DMS 273 (cell line): ENCODE data around the gene MAP2.

Source experiments
- DNase-seq: peaks from one replicate; lab custom pipeline; 2025; ENCODE audit not compliant: unreplicated experiment; lab: John Stamatoyannopoulos, UW

The MAP2 gene

GRCh38 chr2:209694748-209695147, 270.9 kb downstream of the MAP2 start:
- no peak for DNase-seq

- DNase-seq: no peak
These were observed 273.2 kb downstream of the MAP2 start for GRCh38 chr2:209696836-209697711.

GRCh38 chr2:209702775-209703174, 278.9 kb downstream of the MAP2 start:
- peak; percentile 5 for DNase-seq

- DNase-seq: no peak
These were observed 289.4 kb downstream of the MAP2 start for GRCh38 chr2:209713219-209713618.

GRCh38 chr2:209719034-209719433, 295.2 kb downstream of the MAP2 start:
- DNase-seq: no peak

GRCh38 chr2:209721497-209721896, 297.6 kb downstream of the MAP2 start:
- DNase-seq: no peak

- DNase-seq: no peak
These were observed 302.5 kb downstream of the MAP2 start for GRCh38 chr2:209726311-209726710.

GRCh38 chr2:209727077-209727476, 303.2 kb downstream of the MAP2 start:
- no peak for DNase-seq

GRCh38 chr2:209734805-209735204, 311.0 kb downstream of the MAP2 start:
- DNase-seq: no peak

- no peak for DNase-seq
These were observed 318.1 kb downstream of the MAP2 start for GRCh38 chr2:209741953-209742352.

- no peak for DNase-seq
These were observed 329.2 kb downstream of the MAP2 start for GRCh38 chr2:209753020-209753419.

GRCh38 chr2:209757163-209757562, 333.3 kb downstream of the MAP2 start:
- DNase-seq: no peak

- no peak for DNase-seq
These were observed 337.7 kb downstream of the MAP2 start for GRCh38 chr2:209761566-209761965.

- no peak for DNase-seq
These were observed 338.7 kb downstream of the MAP2 start for GRCh38 chr2:209762563-209762962.

- DNase-seq: no peak
These were observed 339.3 kb downstream of the MAP2 start for GRCh38 chr2:209763106-209763505.

- DNase-seq: no peak
These were observed 342.8 kb downstream of the MAP2 start for GRCh38 chr2:209766613-209767012.

GRCh38 chr2:209767316-209767715, 343.5 kb downstream of the MAP2 start:
- no peak for DNase-seq

- no peak for DNase-seq
These were observed 344.7 kb downstream of the MAP2 start for GRCh38 chr2:209768557-209768956.

GRCh38 chr2:209771474-209772289, 347.8 kb downstream of the MAP2 start, which contains the start of gene UNC80:
UNC80 (plus strand) TSS chr2:209771832; CDS start chr2:209772073, 241 bp downstream.
- DNase-seq: peak; percentile 84

- DNase-seq: peak; percentile 55
These were observed 348.4 kb downstream of the MAP2 start for GRCh38 chr2:209772290-209772685.

- DNase-seq: no peak
These were observed 349.5 kb downstream of the MAP2 start for GRCh38 chr2:209773377-209773776.
